Aorta (tissue), 5 donors: ENCODE results near the gene USP32. TPM values are rescaled to one million over a fixed set of nuclear protein-coding genes. Genes with fewer than 3 reads are reported as not detected.

Source experiments
- ATAC-seq: fragments of 200-7000 bp; cut with Tn5 transposase; one replicate; pipeline ENCODE4 v1.9.1; 2022; ENCODE audit warnings: moderate library complexity; ENCODE audit not compliant: low FRiP score
- DNase-seq, 2 donors: peaks; one replicate each; pipeline ENCODE4 v3.0.0-alpha.2; 2020
- H3K27ac ChIP-seq, 2 donors: one replicate each; pipeline ENCODE4 v1.5.1; 2013; ENCODE audit warnings: low read length in 2 of 2, mild to moderate bottlenecking in 2 of 2, moderate library complexity in 2 of 2, control low read depth in 1 of 2, inconsistent platforms in 1 of 2, low read depth in 1 of 2
- H3K27me3 ChIP-seq, 2 donors: one replicate each; pipeline ENCODE4 v1.6.1; 2013; ENCODE audit warnings: control low read depth in 1 of 2, low read length in 1 of 2, mild to moderate bottlenecking in 1 of 2, moderate library complexity in 1 of 2; ENCODE audit not compliant: insufficient read depth in 2 of 2, control insufficient read depth in 1 of 2
- H3K36me3 ChIP-seq, 2 donors: one replicate each; pipeline ENCODE4 v1.6.1; 2013; ENCODE audit warnings: control low read depth in 1 of 2, low read length in 1 of 2, mild to moderate bottlenecking in 1 of 2; ENCODE audit not compliant: insufficient read depth in 2 of 2, control insufficient read depth in 1 of 2
- H3K4me1 ChIP-seq, 2 donors: one replicate each; pipeline ENCODE4 v1.6.1; 2013; ENCODE audit warnings: low read length in 2 of 2, control low read depth in 1 of 2, mild to moderate bottlenecking in 1 of 2, moderate library complexity in 1 of 2; ENCODE audit not compliant: insufficient read depth in 2 of 2, control insufficient read depth in 1 of 2
- H3K4me3 ChIP-seq, 2 donors: one replicate each; pipeline ENCODE4 v1.5.1; 2013; ENCODE audit warnings: low read length in 2 of 2, control low read depth in 1 of 2, mild to moderate bottlenecking in 1 of 2
- H3K9me3 ChIP-seq: one replicate; pipeline ENCODE4 v1.6.1; 2013; ENCODE audit warnings: mild to moderate bottlenecking, low read length; ENCODE audit not compliant: control insufficient read depth
- WGBS, 2 donors: extraction: QIAGEN DNeasy Blood & Tissue Kit; methylation state at CpG; one replicate each; pipeline ENCODE4 v1.1.7; 2013; 5-methylcytosine and 5-hydroxymethylcytosine counted together
- intact Hi-C, 2 donors: fragments of 100-400 bp; cut with DNase I; formaldehyde crosslinking; loops; one replicate each; pipeline versions ENCODE4 v1.14.2 to v1.15.0; 2022
- polyA plus RNA-seq, 2 donors: library from polyadenylated mRNA; stranded (reverse); fragments of 200-250 nt; gene quantifications; one replicate each; pipeline ENCODE4 v1.2.3, GENCODE V29; 2013
- total RNA-seq, 2 donors: library from RNA; stranded (reverse); fragmentation: NEBNext Ultra II Directional; extraction: Animal tissue kit (Norgen Biotek cat#: 25700); gene quantifications; one replicate each; pipeline ENCODE4 v1.2.1, GENCODE V29; 2021
- donor health status: healthy with polysubstance abuse.
- donor health status: Bipolar disorder and iron deficiency.
- donor health status: DM: no; HTN: no; CAD: no.
- donor health status: DM: no; HTN: no; CAD: no.
- donor health status: DM: yes; HTN: yes; CAD: no.

USP32 gene
- total and polyA plus RNA-seq, 4 donors = 9.1 to 57.7 (median 32.3) TPM

- no peak overlapping the region for H3K27ac ChIP-seq
- intact Hi-C loops = loop anchor here in 1 of 2 donors (10.0 kb wide), 1 partner anchor 297 kb away; no protein-coding TSS in a partner anchor
- DNase-seq (peak in 1 of 2 donors; percentile 12), ATAC-seq (no peak)
- WGBS, 2 donors = 42 to 57% methylated on average over 1 of the region's 1 CpG
- H3K4me1 ChIP-seq = no peaks in the 10 kb centered on the region
- no peak overlapping the region for H3K4me3 ChIP-seq
- no peaks in the 10 kb centered on the region for H3K9me3 ChIP-seq
- no peaks in the 10 kb centered on the region for H3K36me3 ChIP-seq
- H3K27me3 ChIP-seq = no peaks in the 10 kb centered on the region
Observed at GRCh38 chr17:60137731-60138130, 254.2 kb downstream of the USP32 start.

- 67 to 72% methylated on average over 13 of the region's 13 CpGs for WGBS, 2 donors
- Histone ChIP-seq H3K27me3 (no peaks in the 10 kb centered on the region), H3K4me1 (no peaks in the 10 kb centered on the region), H3K4me3 (no peak overlapping the region), H3K9me3 (no peaks in the 10 kb centered on the region), H3K27ac (no peak overlapping the region), H3K36me3 (no peaks in the 10 kb centered on the region)
- DNase-seq = peak; percentile 23 to 42
- intact Hi-C loops = loop anchor here in 1 of 2 donors (10.0 kb wide), 1 partner anchor 299 kb away; no protein-coding TSS in a partner anchor
- ATAC-seq = no peak
Observed at GRCh38 chr17:60135951-60136666, 255.8 kb downstream of the USP32 start.

GRCh38 chr17:60135151-60135950 is 256.6 kb downstream of the USP32 start:
- no peaks in the 10 kb centered on the region for H3K9me3 ChIP-seq
- 2% methylated on average over 54 of the region's 54 CpGs for WGBS, 2 donors
- ATAC-seq = peak; percentile 97
- intact Hi-C loops = loop anchor here in 1 of 2 donors (10.0 kb wide), 1 partner anchor 299 kb away; no protein-coding TSS in a partner anchor
- no peaks in the 10 kb centered on the region for H3K4me1 ChIP-seq
- no peaks in the 10 kb centered on the region for H3K27me3 ChIP-seq
- no peaks in the 10 kb centered on the region for H3K36me3 ChIP-seq
- H3K4me3 ChIP-seq = peak overlapping the region; percentile 43 to 57
- peak; percentile 92 to 96 for DNase-seq
- H3K27ac ChIP-seq = no peak overlapping the region

GRCh38 chr17:60134396-60135150 is 257.4 kb downstream of the USP32 start:
- no peaks in the 10 kb centered on the region for H3K27me3 ChIP-seq
- ATAC-seq (peak; percentile 28), DNase-seq (peak; percentile 17 to 63)
- intact Hi-C loops = loop anchor here in 1 of 2 donors (10.0 kb wide), 1 partner anchor 300 kb away; no protein-coding TSS in a partner anchor
- no peak overlapping the region for H3K27ac ChIP-seq
- H3K4me1 ChIP-seq = no peaks in the 10 kb centered on the region
- H3K9me3 ChIP-seq = no peaks in the 10 kb centered on the region
- H3K36me3 ChIP-seq = no peaks in the 10 kb centered on the region
- peak overlapping the region; percentile 43 to 57 for H3K4me3 ChIP-seq
- WGBS, 2 donors = 7 to 9% methylated on average over 16 of the region's 16 CpGs

- H3K27me3 ChIP-seq = no peaks in the 10 kb centered on the region
- no peak overlapping the region for H3K27ac ChIP-seq
- ATAC-seq = no peak
- intact Hi-C loops = loop anchor here in 1 of 2 donors (10.0 kb wide), 1 partner anchor 304 kb away; no protein-coding TSS in a partner anchor
- 81 to 82% methylated on average over 3 of the region's 3 CpGs for WGBS, 2 donors
- H3K9me3 ChIP-seq = no peaks in the 10 kb centered on the region
- no peak for DNase-seq
- no peaks in the 10 kb centered on the region for H3K4me1 ChIP-seq
- no peak overlapping the region for H3K4me3 ChIP-seq
- H3K36me3 ChIP-seq = no peaks in the 10 kb centered on the region
Observed at GRCh38 chr17:60130466-60130865, 261.5 kb downstream of the USP32 start.

- DNase-seq (peak in 1 of 2 donors; percentile 3), ATAC-seq (no peak)
- Histone ChIP-seq H3K4me1 (no peaks in the 10 kb centered on the region), H3K27ac (no peak overlapping the region), H3K27me3 (no peaks in the 10 kb centered on the region), H3K36me3 (no peaks in the 10 kb centered on the region), H3K4me3 (no peak overlapping the region), H3K9me3 (no peaks in the 10 kb centered on the region)
- 80 to 82% methylated on average over 4 of the region's 4 CpGs for WGBS, 2 donors
- intact Hi-C loops = no loop called here
Observed at GRCh38 chr17:60129164-60129563, 262.8 kb downstream of the USP32 start.

Other genes starting within 250 kb of the USP32 start
- 1 to 10 TPM; 1.6 to 6.5 TPM for gene CA4, start 242.2 kb downstream of the USP32 start, total RNA-seq
- 10 to 100 TPM in 1 of 2 donors, under 1 TPM in 1; 0.31 to 10.5 TPM for gene CA4, start 242.2 kb downstream of the USP32 start, polyA plus RNA-seq
- gene CHCT1, start 30.4 kb upstream of the USP32 start, total RNA-seq = not detected
- not detected for gene CHCT1, start 30.4 kb upstream of the USP32 start, polyA plus RNA-seq
- gene APPBP2, start 134.1 kb upstream of the USP32 start, total RNA-seq = 10 to 100 TPM; 40.4 to 49.3 TPM
- gene APPBP2, start 134.1 kb upstream of the USP32 start, polyA plus RNA-seq = 1 to 10 TPM; 4.5 to 8.9 TPM
- gene PPM1D, start 208.1 kb upstream of the USP32 start, total RNA-seq = 10 to 100 TPM; 15.8 to 16.0 TPM
- 1 to 10 TPM; 2.0 to 4.4 TPM for gene PPM1D, start 208.1 kb upstream of the USP32 start, polyA plus RNA-seq